Parathyroid adenoma (tissue), 2 donors: Measurements from ENCODE around the gene DSG2.

Experiments used
- H2AFZ ChIP-seq: fragments of 300-600 bp; sonication (generic); one replicate; pipeline ENCODE4 v1.7.0; 2017; ENCODE audit warnings: antibody characterized with exemption, mild to moderate bottlenecking
- H3K27ac ChIP-seq: fragments of 300-600 bp; sonication (generic); one replicate; pipeline ENCODE4 v1.7.0; 2017
- H3K27me3 ChIP-seq: fragments of 300-600 bp; sonication (generic); one replicate; pipeline ENCODE4 v1.7.0; 2017; ENCODE audit warnings: low read length; ENCODE audit not compliant: control insufficient read depth, insufficient read depth
- H3K36me3 ChIP-seq: fragments of 300-600 bp; sonication (generic); one replicate; pipeline ENCODE4 v1.7.0; 2017; ENCODE audit warnings: low read length; ENCODE audit not compliant: control insufficient read depth, insufficient read depth
- H3K4me1 ChIP-seq: fragments of 300-600 bp; sonication (generic); one replicate; pipeline ENCODE4 v1.7.0; 2017; ENCODE audit warnings: control low read depth
- H3K4me2 ChIP-seq: fragments of 300-600 bp; sonication (generic); one replicate; pipeline ENCODE4 v1.7.0; 2017; ENCODE audit warnings: low read length
- H3K4me3 ChIP-seq: fragments of 300-600 bp; sonication (generic); one replicate; pipeline ENCODE4 v1.7.0; 2017; ENCODE audit warnings: low read depth, low read length
- H3K79me2 ChIP-seq: fragments of 300-600 bp; sonication (generic); one replicate; pipeline ENCODE4 v1.7.0; 2017; ENCODE audit warnings: control low read depth
- H3K9ac ChIP-seq: fragments of 300-600 bp; sonication (generic); one replicate; pipeline ENCODE4 v1.7.0; 2017; ENCODE audit warnings: mild to moderate bottlenecking
- H3K9me3 ChIP-seq: fragments of 300-600 bp; sonication (generic); one replicate; pipeline ENCODE4 v1.7.0; 2017; ENCODE audit warnings: low read length; ENCODE audit not compliant: control insufficient read depth
- TF ChIP-seq, protein P1 (sequence below): fragments of 300-600 bp; sonication (generic); IDR thresholded peaks from one replicate; pipeline ENCODE4 v1.7.0; 2017; ENCODE audit warnings: antibody characterized with exemption, mild to moderate bottlenecking
- donor health status: primary hyperparathyroidism.

Gene DSG2

DNA sequence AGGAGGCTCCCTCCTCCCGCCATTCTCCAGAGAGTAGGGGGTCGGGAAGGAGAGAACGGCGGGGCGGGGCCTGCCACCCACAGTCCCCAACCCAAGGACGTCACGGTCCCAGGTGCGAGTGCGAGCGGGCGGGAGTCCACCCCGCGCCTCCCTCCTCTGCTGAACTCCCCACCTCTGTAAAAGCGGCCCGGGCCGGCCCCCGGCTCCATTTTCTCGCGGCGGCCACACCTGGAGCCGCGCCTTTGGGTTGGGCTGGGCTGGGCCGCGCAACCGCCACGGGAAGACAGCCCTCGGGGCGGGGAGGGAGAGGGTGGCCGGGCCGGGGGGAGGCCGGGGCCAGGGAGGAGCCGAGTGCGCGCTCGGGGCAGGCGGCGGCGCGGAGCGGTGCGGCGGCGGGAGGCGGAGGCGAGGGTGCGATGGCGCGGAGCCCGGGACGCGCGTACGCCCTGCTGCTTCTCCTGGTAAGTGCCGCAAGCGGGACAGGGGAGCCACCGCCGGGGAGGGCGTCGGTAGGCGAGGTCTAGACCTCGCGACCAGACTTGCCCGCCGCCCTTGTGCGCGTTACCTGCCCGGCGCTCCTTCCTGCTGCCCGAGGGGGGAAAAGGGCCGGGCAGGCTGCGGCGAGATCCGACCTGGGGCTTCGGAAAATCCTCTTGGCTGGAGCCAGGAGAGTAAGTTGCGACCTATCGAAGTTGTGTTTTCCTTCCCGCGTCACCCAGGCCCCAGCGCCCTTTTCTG, at the start of gene DSG2:
Gene DSG2 (plus strand): TSS at position 342 of the 738 bp plus-strand sequence. CDS start 75 bp downstream, at position 417.
- H3K79me2 ChIP-seq, result peaks cover 24% of the 10 kb centered on the region
- peak within 1 kb of the TSS; percentile 96 for H3K27ac ChIP-seq

DNA sequence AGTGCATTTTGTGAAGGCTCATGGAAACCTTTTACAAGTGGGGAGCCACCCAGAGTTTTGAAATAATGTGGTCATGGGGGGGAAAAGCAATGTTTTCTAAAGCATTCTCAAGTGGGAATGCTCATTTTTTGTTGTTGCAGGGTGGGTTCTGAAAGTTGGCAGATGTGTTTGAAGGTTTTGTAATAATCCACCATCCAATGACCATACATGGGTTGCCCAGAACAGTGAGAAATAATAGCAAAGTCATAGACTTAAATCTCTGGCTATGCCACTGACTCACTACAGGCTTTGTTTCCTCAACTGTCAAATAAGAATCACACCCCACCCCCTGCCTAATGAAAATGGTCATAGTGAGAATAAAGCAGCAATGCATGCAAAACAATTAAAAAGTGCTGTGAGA, 47.6 kb upstream of the DSG2 start:
- Histone ChIP-seq H3K27me3 (no peaks in the 10 kb centered on the region), H3K9ac (no peak overlapping the region), H3K4me3 (no peak overlapping the region), H3K9me3 (no peaks in the 10 kb centered on the region), H2AFZ (no peak overlapping the region), H3K79me2 (no peaks in the 10 kb centered on the region), H3K4me1 (no peaks in the 10 kb centered on the region), H3K27ac (no peak overlapping the region), H3K36me3 (no peaks in the 10 kb centered on the region), H3K4me2 (no peak overlapping the region)
- TF ChIP-seq, protein P1, sequence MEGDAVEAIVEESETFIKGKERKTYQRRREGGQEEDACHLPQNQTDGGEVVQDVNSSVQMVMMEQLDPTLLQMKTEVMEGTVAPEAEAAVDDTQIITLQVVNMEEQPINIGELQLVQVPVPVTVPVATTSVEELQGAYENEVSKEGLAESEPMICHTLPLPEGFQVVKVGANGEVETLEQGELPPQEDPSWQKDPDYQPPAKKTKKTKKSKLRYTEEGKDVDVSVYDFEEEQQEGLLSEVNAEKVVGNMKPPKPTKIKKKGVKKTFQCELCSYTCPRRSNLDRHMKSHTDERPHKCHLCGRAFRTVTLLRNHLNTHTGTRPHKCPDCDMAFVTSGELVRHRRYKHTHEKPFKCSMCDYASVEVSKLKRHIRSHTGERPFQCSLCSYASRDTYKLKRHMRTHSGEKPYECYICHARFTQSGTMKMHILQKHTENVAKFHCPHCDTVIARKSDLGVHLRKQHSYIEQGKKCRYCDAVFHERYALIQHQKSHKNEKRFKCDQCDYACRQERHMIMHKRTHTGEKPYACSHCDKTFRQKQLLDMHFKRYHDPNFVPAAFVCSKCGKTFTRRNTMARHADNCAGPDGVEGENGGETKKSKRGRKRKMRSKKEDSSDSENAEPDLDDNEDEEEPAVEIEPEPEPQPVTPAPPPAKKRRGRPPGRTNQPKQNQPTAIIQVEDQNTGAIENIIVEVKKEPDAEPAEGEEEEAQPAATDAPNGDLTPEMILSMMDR, result no peak

More for the DNA sequence above, at the start of gene DSG2:
- TF ChIP-seq, protein P1, result no peak
- Histone ChIP-seq H3K36me3 (no peaks in the 10 kb centered on the region), H2AFZ (peak within 1 kb of the TSS; percentile 94), H3K4me2 (peak within 1 kb of the TSS; percentile 91), H3K4me3 (peak within 1 kb of the TSS; percentile 98), H3K9ac (peak within 1 kb of the TSS; percentile 98), H3K9me3 (no peaks in the 10 kb centered on the region), H3K27me3 (no peaks in the 10 kb centered on the region), H3K4me1 (peaks cover 9% of the 10 kb centered on the region)

DNA sequence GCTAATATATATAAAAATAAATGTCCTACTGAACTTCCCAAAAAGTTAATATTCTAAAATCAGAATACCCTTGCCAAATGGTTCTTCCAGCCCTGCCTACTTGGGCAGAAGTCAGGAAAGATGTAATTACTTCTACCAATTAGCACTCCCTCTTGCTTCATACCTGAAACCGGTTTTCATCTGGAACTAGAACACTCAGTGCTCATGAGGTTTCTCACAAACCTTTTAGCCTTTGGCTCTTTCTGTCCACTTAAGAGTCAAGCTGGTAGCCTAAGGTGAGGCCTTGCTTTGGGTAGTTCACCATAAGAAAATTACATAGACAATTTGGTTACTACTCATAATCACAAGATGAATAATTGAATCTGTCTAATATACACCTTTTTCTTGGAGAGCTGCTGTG, 46.4 kb upstream of the DSG2 start:
- Histone ChIP-seq H3K4me3 (no peak overlapping the region), H3K27ac (no peak overlapping the region), H3K36me3 (no peaks in the 10 kb centered on the region), H3K9ac (no peak overlapping the region), H3K79me2 (no peaks in the 10 kb centered on the region), H2AFZ (no peak overlapping the region), H3K9me3 (no peaks in the 10 kb centered on the region), H3K27me3 (no peaks in the 10 kb centered on the region), H3K4me1 (no peaks in the 10 kb centered on the region), H3K4me2 (no peak overlapping the region)
- TF ChIP-seq, protein P1, result no peak

DNA sequence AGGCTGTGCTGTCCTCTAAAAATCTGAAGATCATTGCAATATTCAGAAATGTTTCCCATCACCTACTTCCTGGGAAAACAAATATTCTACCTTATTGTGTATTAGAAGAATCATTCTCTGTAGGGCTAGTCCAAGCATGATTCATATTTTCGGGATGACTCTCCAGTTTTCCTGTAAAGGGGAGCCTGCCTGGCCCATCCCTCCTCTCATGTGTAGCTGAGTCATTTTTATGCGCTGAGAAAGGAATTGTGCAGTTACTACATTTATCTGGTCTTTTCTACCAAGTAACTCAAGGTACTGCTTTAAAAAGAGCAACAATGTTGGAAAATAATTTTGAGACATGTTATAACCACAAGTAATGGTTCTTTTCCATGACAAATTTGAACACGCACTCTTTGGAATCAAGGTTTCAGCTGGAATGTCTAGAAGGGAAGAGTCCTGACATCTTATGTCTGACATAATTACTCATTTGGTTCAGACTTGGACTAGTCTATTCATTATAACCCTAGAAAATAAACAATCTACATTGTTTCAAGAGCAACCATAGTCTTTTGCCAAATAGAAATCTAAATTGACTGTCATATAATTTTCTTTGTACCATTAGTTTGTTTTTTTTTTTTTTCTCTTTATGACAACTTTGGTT, 43.8 kb upstream of the DSG2 start:
- Histone ChIP-seq H3K27me3 (no peaks in the 10 kb centered on the region), H3K27ac (no peak overlapping the region), H3K4me2 (no peak overlapping the region), H3K4me3 (no peak overlapping the region), H2AFZ (no peak overlapping the region), H3K79me2 (no peaks in the 10 kb centered on the region), H3K9me3 (no peaks in the 10 kb centered on the region), H3K36me3 (no peaks in the 10 kb centered on the region), H3K4me1 (no peaks in the 10 kb centered on the region), H3K9ac (no peak overlapping the region)
- TF ChIP-seq, protein P1, result no peak
